ENCODE results near the gene ZNHIT6.

DNA sequence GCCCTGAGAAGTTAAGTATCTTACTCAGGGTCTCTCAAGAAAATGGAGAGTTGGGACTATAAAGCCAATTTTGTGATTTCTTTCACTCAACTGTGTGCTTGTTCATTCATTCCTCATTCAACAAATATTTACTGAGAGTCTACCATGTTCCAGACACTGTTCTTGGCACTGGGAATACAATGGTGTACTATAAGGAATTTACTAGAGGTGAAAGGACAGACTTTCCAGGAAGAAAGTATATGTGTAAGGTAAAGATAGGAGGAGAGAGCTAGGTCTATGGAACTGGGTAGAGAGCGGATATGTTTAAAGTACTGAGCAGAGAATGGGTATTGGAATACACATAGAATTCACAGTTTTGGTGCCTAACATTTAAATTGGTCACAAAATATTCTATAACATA lies 42.3 kb downstream of the ZNHIT6 start:
- TF ChIP-seq EZH2 (IDR thresholded peaks at IDR 0.05; ENCODE audit: borderline replicate concordance, low read depth, low read length, severe bottlenecking) (no peak), POLR2A (IDR thresholded peaks at IDR 0.05; ENCODE audit: low read depth, low read length) (no peak)
- TF ChIP-seq, protein P1, sequence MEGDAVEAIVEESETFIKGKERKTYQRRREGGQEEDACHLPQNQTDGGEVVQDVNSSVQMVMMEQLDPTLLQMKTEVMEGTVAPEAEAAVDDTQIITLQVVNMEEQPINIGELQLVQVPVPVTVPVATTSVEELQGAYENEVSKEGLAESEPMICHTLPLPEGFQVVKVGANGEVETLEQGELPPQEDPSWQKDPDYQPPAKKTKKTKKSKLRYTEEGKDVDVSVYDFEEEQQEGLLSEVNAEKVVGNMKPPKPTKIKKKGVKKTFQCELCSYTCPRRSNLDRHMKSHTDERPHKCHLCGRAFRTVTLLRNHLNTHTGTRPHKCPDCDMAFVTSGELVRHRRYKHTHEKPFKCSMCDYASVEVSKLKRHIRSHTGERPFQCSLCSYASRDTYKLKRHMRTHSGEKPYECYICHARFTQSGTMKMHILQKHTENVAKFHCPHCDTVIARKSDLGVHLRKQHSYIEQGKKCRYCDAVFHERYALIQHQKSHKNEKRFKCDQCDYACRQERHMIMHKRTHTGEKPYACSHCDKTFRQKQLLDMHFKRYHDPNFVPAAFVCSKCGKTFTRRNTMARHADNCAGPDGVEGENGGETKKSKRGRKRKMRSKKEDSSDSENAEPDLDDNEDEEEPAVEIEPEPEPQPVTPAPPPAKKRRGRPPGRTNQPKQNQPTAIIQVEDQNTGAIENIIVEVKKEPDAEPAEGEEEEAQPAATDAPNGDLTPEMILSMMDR (IDR thresholded peaks at IDR 0.05; ENCODE audit: extremely low read depth in 1 of 2, insufficient read depth in 1 of 2, low read depth in 1 of 2, low read length in 2 of 2): no peak
